Stimulated activated CD4-positive, alpha-beta T cell treated with anti-CD3 and anti-CD28 coated beads, TNF-alpha, amount 100 ng/mL, for 1 hour (primary cell): Measurements from ENCODE around the gene TTC32.

ENCODE experiments used
- DNase-seq, 3 donors: peaks; one replicate each; pipeline ENCODE4 v3.0.0-alpha.2; 2020; ENCODE audit warnings: low read depth in 3 of 3, low spot score in 1 of 3

TTC32 gene

DNA sequence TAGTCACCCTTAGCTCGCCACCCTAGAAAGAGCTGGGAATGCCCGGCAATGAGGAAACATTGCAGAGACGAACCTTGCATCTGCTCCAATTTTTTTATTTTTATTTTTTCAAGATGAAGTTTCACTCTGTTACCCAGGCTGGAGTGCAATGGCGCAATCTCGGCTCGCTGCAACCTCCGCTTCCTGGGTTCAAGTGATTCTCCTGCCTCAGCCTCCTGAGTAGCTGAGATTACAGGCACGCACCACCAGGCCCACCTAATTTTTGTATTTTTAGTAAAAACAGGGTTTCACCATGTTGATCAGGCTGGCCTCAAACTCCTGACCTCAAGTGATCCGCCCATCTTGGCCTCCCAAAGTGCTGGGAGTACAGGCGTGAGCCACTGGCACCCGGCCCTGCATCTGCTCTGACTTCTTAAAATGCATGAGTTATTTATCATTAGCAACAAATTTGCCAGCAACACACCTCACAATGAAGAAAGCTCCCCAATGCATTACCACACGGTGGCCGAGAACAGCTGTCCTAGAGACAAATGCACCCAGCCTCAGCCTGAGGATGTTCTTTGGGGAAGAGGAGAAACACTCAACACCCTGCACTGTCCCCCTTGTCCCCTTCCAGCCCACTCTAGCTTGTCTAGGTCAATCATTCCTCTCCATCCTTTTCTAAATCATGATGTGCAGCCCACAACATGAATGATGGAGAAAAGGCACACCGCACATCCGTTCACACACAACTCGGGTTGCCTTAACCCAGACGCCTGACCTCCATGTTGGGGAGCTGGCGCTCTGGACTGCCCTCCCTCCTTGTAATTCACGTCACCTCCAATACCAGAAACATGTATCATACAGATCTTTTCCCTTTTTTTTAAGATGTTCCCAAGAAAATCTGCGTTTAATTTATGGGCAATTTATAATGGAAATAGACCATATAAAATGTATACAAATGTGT, 46.9 kb downstream of the TTC32 start:
- no peak for DNase-seq

GRCh38 chr2:19851116-19851695, 50.6 kb downstream of the TTC32 start:
- DNase-seq = no peak

DNA sequence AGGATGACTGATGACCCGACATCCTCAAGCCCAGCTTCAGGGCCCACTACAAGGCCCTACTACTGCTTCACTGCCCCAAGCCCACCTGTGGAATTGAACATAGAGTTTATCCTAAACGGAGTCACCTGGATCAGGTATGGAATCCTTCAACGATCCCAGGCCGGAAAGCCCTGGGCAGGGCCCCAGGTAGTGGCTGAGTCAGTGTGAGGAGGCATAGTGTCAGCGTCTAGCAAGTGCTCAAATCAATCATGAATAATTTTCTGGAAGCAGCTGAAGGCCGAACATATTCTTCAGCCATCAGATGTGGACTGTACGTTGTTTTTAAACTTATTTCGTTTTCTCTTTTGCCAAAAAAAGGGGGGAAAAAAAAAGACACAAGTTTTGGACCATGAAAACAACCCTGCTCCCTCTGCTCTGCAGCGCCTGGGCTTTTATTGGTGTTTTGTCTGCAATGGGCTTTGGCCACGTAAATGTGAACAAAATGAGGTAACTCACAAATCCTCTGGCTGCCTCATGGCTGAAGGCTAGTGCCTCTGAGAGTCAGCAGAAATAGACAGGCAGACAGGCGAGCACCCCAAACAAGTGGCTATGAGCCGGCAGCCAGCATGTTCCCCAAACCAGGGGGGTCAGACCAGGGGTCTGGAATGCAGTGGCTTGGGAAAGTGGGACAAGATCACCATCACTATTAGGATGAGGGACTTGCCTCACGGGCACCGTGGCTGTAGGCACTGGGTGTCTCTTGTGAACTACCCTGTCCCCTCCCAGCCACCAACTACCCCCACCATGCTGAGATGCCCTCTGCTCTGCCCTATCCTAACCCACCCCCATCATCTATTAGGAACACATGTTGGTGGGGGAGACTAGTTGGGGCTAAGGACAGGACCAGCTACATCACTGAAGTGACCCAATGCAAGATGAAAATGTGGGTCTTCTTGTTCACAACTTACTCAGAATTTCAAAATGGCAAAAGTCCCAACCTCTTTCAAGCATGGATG, 51.4 kb downstream of the TTC32 start:
- DNase-seq = no peak

DNA sequence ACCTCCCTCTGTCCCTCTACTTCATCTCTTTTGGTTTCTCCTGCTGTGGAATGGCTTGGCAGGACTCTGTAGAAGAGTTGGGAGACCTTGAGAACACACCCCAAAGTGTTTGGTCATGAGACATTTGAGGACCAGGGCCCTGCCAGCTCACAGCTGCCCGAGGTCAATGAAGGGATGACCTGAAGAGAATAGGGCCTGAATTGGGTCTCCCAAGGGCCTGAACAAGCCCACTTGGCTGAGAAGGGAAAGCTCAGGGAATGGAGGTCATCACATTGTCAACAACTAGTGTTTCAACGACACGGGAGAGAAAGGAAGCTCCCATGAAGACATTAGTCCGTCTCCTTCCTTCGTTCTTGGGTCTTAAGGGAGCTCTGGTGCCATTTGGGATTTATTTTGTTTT, 52.8 kb downstream of the TTC32 start:
- DNase-seq = no peak

GRCh38 chr2:19848029-19848750, 53.6 kb downstream of the TTC32 start:
- DNase-seq = no peak

DNA sequence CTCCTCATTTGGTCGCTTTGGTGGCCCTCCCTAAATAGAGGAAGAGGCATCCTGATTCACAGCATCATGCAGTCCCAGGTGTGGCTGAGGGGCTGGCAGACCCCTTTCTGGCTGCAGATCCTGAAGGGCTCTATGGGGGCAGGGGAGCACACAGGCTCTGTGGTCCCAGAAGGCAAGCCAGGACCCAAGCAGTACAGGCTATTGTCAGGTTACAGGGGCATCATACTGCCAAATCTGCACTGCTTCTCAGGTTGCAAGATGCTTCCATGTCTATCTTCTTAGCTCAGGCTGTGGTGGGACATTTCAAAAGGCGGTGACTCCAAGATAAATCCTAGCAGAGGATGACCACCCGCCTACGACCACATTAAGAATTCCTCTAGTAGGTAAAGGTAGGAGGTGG, 54.3 kb downstream of the TTC32 start:
- no peak for DNase-seq
